Measurements from ENCODE around the gene DIP2C.
"Not testable (repeated sequence)": the region's sequence is repeated elsewhere in the genome, so short reads cannot be mapped to it uniquely, and the experiment has no call there.

DIP2C gene

DNA sequence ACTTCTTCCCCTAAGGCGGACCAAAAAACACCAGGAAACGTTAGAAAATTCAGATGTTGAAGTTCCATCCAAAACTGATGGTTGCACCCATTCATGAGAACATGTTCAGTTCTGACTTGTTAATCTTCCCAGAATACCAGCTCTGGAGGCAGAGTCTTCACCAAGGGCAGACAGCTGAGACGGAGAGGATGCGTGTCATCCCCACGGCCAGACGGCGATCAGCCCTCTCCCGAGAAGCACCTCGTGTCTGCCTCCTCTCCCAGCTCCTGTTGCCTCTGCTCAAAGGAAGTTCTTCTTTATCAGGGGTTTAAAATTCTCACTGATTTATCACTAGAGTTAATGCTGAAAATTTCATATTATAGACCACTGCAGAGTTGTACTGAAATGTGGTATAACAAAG, 284.5 kb downstream of the DIP2C start:
- in situ Hi-C loops (cut with MboI; ENCODE audit: low sequenced_read_pairs), result no loop called here

DNA sequence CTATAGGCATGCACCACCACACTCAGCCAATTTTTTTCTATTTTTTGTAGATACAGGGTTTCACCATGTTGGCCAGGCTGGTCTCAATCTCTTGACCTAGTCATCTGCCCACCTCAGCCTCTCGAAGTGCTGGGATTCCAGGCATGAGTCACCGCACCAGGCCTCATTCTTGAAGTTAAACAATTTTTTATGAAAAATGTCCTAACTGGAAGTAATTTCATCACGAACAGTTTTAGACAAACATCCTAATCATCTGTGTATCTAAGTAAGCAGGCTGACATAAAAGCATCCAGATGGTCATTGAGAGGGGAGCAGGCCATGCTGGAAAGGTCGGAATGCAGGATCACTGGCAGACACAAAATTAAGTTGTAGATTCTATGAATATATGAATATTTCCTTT, 285.1 kb downstream of the DIP2C start:
- in situ Hi-C loops (cut with MboI; ENCODE audit: low sequenced_read_pairs), result no loop called here

DNA sequence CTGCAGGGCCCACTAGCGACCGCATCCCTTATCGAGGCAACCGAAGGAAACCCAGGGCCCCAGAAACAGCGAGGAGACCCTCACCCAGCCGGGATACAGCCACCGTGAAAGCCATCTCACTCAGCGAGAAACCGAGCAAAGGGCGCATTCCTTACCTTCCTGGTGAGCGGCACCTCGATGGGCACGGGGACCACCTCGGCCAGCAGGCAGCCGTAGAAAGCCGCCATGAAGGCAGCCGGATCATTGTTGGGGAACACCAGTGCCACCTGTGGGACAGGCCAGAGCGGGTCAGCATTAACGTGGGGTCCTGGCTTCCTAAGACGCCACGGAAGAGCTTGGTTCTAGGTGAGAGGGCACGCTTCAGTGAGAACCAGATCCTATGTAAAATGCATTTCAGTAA, 290.5 kb downstream of the DIP2C start:
- in situ Hi-C loops (cut with MboI; ENCODE audit: low sequenced_read_pairs), result no loop called here

DNA sequence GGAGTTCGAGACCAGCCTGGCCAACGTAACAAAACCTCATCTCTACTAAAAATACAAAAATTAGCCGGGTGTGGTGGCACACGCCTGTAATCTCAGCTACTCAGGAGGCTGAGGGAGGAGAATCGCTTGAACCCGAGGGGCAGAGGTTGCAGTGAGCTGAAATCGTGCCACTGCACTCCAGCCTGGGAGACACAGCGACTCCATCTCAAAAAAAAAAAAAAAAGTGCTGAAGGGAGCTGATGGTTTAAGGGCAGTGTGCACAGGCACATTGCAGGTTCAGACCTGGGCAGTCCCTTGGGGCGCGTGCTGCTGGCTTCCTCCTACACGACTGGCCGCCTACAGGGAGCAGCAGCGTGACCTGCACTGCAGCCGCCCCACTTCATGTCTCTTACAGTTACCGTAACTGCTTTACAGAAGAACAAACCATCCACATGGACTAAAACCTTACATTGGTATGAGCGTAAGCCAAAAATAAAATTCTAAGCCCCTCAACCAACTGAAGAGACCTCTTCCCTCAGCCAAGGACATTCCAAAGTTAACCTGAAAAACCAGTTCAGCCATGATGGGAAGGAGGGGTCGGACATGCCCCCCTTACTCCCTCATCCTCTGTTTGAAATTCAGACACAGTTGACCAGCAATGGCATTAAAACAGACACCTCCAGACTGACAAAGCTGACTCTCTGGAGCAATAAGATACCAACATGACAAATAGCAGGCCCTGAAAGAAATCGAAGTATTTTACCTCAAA, 292.0 kb downstream of the DIP2C start:
- in situ Hi-C loops (cut with MboI; ENCODE audit: low sequenced_read_pairs), result no loop called here

DNA sequence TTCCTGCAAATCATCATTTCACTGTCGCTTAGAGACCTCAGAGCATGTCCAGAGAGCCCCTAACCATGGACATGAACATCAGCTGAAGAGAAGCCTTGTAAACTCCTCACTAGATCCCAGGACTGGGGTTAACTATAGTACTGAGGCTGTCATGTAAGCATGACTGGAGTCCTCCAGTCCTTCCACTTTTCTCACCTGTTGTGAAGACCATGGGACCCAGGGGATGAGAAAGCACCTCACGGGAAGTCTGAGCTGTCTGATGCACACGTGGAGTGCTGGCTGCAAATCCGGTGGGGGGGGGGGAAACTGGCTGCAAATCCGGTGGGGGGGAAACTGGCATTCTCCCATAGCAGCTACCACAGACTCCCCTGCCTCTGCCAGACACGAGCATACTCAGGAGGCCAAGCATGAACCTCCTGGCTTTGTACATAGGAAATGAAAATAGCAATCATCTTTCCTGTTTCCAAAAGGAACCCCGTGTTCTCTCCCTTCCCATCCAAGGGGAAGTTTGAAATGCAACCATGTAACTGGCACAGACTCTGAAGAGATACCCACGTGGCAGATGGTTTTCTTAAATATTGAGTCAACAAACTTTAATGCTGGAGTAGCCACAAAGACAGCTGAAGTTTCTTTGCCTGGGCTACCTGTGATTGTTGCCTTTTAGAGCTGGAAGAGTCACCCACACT, 292.8 kb downstream of the DIP2C start:
- in situ Hi-C loops (cut with MboI; ENCODE audit: low sequenced_read_pairs), result no loop called here

DNA sequence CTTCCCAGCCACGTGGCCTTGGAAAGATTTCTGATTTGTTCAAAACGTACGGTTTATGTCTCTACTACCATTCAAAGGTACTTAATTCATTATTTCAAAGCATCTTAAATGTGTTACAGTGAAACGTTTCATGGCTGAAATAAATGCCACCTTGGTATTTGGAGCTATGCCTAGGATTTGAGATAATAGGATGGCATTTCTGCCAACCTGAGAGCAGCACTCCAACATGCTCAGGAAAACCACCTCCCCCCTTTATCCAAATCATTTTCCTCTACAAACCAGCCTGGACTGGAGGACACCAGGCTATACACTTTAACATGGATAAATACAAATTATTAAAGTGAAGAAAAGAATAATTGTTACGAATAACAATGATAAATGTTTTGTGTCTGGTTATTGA, 293.4 kb downstream of the DIP2C start:
- in situ Hi-C loops (cut with MboI; ENCODE audit: low sequenced_read_pairs), result no loop called here

DNA sequence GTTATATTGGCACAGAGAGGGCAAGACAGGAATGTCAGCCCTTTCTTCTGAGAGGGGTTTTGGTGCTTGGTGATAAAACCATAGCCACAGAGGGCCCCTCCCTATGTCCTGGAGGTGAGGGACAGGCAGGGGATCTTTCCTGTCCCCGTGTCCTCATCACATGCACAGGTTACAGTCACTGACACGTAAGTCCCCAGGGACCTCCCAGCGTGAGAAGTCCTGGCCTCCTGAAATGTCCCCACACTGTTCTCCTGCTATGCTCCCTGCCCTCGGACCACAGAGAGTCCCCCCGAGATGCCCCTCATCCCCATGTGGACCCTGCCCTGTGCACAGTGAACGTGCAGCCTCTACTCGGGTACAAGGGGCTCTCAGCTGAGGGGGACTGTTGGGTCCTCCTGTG, 293.8 kb downstream of the DIP2C start:
- in situ Hi-C loops (cut with MboI; ENCODE audit: low sequenced_read_pairs), result no loop called here

DNA sequence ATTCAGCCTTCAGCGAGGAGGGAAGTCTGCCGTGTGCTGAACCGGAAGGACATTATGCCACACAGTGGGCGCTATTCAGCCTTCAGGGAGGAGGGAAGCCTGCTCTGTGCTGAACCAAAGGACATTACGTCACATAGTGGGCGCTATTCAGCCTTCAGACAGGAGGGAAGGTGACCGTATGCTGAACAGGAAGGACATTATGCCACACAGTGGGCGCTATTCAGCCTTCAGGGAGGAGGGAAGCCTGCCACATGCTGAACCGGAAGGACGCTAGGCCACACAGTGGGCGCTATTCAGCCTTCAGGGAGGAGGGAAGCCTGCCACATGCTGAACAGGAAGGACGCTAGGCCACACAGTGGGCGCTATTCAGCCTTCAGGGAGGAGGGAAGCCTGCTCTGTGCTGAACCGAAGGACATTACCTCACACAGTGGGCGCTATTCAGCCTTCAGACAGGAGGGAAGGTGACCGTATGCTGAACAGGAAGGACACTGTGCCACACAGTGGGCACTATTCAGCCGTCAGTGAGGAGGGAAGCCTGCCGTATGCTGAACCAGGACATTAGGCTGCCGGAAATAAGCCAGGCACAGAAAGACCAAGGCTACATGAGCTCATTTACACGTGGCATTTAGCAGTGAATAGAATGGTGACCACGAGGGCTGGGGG, 294.9 kb downstream of the DIP2C start:
- in situ Hi-C loops (cut with MboI; ENCODE audit: low sequenced_read_pairs), result not testable (repeated sequence)

DNA sequence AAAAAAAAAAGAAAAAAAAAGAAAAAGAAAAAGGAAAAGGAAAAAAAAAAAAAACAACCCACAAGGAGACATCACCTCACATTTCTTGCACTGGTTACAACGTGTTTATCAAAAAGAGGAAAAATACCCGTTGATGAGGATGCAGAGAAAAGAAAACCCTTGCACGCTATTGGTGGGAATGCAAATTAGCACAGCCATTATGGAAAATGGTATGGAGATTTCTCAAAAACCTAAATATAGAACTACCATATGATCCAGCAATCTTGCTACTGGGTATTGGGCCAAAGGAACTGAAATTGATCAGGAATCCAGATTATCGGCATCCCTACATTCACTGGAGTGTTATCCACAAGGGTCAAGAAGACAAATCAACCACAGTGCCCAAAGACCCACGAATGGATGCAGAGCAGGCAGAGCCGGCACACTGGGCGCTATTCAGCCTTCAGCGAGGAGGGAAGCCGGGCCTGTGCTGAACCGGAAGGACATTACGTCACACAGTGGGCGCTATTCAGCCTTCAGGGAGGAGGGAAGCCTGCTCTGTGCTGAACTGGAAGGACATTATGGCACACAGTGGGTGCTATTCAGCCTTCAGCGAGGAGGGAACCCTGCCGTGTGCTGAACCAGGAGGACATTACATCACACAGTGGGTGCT, 295.6 kb downstream of the DIP2C start:
- in situ Hi-C loops (cut with MboI; ENCODE audit: low sequenced_read_pairs), result no loop called here

DNA sequence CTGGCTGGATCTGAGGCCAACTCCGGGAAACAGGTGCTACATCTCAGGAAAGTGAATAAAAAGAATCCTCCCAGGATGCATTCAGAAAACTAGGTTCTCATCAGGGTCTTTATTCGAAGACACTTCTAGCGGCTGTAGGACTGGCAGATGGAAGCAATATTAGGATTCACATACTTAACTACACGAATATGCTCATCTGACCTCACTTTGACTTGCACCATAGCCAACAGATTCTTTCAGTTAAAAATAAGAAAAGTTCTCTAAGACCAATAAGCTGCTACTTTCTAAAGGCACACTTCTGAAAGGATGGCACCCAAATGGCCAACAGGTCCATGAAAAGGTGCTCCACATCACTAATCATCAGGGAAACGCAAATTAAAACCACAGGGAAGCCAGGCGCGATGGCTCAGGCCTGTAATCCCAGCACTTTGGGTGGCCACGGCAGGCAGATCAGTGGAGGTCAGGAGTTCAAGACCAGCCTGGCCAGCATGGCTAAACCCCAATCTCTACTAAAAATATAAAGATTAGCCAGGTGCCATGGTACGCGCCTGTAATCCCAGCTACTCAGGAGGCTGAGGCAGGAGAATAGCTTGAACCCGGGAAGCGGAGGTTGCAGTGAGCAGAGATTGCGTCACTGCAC, 296.2 kb downstream of the DIP2C start:
- in situ Hi-C loops (cut with MboI; ENCODE audit: low sequenced_read_pairs), result no loop called here

DNA sequence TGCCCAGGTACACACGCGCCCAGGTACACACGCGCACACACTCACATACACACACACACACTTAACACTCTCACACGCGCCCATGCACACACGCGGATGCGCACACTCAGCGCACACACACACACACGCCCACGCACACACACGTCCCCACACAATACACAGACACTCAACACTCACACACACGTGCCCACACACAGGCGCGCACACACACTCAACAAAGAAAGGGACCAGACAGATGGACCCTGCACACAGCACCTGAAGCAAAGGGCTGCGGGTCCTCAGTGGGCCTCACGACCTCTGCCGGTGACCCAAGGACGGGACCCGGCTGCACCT, 296.8 kb downstream of the DIP2C start:
- in situ Hi-C loops (cut with MboI; ENCODE audit: low sequenced_read_pairs), result no loop called here

DNA sequence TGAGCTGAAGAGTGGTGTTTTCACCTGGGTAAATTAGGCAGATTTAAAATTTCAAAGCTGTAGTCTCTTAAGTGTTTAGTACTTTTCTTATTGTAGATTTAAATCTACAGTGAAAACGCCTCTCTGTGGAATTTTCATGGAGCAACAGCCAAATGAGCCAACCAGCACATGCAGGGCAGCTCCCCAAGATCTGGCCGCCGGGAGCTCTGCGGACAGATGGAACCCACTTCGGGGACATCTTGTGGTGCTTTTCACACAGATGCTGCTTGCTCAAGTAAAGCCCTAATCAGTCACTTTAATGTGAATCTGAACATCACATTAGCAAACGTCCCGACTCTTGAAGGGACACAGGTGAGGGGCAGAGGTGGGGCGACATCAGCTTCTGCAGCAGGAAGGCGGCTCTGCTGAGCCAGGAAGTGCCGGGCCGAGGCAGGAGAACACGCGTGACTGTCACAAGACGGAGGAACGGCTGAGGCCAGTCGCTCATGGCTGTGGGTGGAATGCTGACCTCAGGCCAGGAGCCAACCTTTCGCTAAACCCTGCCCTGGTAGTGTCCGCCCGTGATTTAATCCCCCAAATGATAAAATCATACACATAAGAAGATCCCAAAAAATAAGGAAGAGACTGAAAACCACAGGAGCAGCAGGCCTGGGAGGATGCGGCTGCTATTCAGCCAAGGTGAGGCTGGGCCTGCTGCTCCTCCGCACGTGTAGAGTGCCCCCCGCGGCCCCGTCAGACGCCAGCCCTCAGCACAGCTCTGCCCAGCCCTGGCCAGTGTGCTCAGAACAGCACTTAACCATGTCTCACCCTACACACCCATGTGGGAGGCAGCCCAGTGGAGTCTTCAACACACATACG, 297.4 kb downstream of the DIP2C start:
- in situ Hi-C loops (cut with MboI; ENCODE audit: low sequenced_read_pairs), result no loop called here

DNA sequence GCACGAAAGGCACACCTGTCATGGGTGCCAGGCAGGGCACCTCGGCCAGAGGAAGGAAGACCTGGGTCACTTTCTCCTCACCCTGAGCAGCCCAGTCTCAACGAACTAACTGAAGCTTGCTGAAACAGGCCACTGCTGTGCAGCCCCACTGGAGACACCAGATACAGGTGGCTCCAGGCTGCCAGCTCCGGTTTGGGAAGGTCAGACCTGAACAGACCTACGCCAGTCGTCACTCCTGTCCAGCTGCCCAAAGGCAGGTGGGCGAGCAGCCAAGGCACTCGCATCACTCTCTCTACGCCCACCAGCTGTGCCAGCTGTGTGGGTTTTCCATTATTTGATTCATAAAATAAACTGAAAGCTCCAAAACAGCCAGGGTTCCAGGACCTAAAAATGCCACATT, 298.2 kb downstream of the DIP2C start:
- in situ Hi-C loops (cut with MboI; ENCODE audit: low sequenced_read_pairs), result no loop called here

DNA sequence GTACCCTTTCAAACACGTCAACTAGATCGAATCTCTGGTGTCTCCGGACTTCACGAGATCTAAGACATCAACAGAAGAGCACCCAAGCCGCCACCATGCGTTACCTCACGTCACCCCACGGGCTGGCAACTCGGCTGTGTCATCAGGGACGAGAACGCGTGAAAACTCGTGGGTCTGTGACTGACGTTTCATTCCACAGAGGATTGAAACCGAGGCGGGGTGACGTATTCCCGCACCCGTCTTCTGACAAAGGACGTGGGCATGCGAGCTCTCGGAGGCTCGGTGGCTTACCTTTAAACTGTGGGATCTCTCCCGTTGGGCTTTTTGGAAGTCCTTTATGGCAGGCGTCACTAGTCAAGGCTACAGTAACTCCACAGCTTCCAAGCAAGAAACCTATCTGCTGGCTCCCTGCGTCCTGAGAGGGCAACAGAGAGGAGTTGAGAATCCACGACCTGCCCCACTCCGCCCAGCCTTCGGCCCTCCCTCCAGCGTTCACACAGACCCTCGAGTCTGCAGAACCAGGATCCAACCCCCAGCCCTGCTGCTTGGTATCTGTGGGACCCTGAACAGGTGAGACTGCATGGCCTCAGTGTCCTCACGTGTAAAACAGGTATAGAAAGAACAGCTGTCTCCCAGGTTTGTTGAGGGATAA, 298.9 kb downstream of the DIP2C start:
- in situ Hi-C loops (cut with MboI; ENCODE audit: low sequenced_read_pairs), result no loop called here

DNA sequence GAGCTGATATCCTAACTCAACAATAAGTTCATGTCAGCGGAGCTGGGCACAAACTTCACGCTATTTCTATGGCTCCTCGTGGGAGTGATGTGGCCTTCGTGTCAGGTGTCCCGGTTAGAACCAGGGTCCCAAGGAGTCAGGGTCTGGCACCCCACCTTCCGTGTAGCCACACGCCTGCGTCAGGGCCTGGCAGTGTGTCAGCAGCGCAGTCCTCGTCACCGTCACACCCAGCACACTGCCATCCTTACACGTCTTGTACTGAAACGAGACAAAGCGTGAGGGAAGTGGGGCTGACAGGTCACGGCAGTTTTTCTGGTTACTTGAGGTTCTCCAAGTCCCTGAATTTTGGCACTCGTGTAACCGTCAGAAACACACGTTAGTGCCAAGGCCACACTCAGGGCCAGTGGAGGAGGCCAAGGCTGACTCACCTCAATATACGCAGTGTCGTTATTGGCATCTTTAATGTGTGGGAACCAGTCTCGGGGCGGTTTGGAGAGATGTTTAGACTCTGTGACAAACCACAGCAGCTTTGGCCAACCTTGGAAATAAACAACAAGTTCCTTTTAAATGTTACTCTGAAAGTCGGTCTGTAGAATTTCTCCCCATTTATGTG, 299.5 kb downstream of the DIP2C start:
- in situ Hi-C loops (cut with MboI; ENCODE audit: low sequenced_read_pairs), result no loop called here

DNA sequence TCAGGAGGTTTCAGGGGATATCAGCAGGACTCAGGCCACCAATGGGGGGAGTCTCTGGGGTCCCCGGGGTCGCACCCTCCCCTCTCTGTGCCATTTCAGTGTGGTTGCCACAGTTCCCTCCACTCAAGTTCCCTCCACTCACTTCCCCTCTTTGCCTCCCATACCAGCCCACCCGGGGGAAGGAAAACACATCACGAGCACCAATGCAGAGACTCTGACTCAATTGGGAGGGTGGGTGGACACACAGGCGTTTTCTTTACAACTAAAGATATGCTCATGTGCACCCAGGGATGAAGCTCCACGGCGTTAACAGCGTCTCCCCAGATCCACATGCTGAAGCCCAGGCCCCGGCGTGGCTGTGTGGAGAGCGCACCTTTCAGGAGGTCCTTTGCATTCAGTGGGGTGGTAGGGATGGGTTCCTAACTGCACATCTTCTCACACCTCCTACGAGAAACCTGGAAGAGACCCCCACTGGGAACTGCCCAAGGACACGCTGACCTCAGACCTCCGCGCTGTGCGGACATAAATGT, 300.1 kb downstream of the DIP2C start:
- in situ Hi-C loops (cut with MboI; ENCODE audit: low sequenced_read_pairs), result no loop called here

DNA sequence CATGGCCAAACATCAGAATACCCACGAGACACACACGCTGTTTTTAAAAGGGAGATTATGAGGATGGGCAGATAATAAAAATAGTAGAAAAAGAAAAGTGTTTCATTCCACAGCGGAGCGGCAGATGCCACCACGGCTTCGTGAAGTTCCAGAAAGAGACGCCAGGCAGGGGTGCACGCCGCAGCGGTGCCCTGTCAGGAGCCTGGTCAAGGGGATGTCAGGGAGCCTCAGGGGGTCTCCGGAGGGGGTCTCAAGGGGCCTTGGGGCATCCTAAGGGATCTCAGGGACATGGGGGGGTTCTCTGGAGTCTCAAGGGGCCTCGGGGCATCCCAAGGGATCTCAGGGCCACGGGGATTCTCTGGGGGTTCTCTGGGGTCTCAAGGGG, 300.8 kb downstream of the DIP2C start:
- in situ Hi-C loops (cut with MboI; ENCODE audit: low sequenced_read_pairs), result no loop called here

DNA sequence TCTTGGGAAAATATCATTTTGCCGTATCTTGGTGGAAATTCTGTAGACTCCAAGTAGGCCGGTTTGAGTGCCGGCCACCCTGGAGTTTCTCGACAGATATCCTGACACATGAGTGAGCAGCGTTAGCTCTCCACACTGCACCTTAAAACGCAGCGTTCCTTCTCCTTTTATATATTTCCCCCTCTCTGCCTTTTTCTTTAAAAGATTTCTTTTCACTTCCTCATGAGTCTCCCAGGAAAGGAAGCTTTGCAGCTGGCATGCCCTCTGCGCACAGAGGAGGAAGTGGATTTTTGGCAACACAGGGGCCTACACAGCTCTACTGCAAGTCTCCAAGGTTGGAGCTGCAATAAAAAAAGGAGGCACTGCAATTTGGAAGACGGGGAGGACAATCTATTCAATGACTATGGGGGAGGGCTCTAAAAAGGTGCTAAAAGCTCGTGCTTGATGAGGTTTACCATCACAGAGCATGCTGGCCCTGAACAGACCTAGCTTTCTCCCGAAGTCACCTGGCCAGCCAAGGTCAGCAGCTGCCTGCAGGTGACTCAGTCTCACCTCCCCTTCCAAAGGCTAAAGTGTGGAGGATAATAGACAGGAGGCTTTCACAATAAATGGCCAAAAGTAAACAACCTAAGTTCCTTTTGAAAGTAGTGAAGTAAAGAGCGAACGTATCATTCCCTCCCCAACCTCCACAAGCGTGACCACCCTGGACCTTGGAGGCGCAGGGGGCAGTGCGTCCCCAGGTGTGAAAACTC, 301.4 kb downstream of the DIP2C start:
- in situ Hi-C loops (cut with MboI; ENCODE audit: low sequenced_read_pairs), result no loop called here

DNA sequence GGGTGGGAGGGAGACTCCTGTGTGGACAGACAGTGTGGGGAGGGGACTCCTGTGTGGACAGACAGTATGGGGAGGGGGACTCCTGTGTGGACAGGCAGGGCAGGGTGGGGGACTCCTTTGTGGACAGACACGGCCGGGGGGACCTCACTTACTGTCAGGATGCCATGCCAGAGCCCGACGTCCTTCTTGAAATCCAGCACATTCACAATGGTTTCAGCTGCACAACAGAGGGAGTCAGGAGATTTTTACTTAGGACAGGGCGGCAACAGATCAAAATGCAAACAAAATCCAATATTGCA, 301.9 kb downstream of the DIP2C start:
- in situ Hi-C loops (cut with MboI; ENCODE audit: low sequenced_read_pairs), result no loop called here
